GM11168 (cell line): ENCODE results near the gene FOXL2.

ENCODE experiments used
- in situ Hi-C: fragments of 300-500 bp; cut with MboI; formaldehyde crosslinking; loops from one replicate; pipeline ENCODE4 v1.12.0; 2022; ENCODE audit warnings: low sequenced_read_pairs; ENCODE audit not compliant: unreplicated experiment

Gene FOXL2

GRCh38 chr3:138947495-138948121, 671 bp upstream of the FOXL2 start:
- in situ Hi-C loops = no loop called here

GRCh38 chr3:138945709-138946662, 951 bp downstream of the FOXL2 start:
- in situ Hi-C loops = no loop called here

- in situ Hi-C loops = no loop called here
These were observed 1.8 kb downstream of the FOXL2 start for GRCh38 chr3:138944929-138945708.

GRCh38 chr3:138944654-138944928, 2.3 kb downstream of the FOXL2 start:
- in situ Hi-C loops = no loop called here

GRCh38 chr3:138943724-138944653, 2.9 kb downstream of the FOXL2 start:
- in situ Hi-C loops = no loop called here

- in situ Hi-C loops = no loop called here
These were observed 3.9 kb downstream of the FOXL2 start for GRCh38 chr3:138942861-138943623.

GRCh38 chr3:138942271-138942670, 4.7 kb downstream of the FOXL2 start:
- in situ Hi-C loops = no loop called here

- in situ Hi-C loops = no loop called here
These were observed 5.6 kb downstream of the FOXL2 start for GRCh38 chr3:138941259-138941885.

GRCh38 chr3:138940446-138940845, 6.5 kb downstream of the FOXL2 start:
- in situ Hi-C loops = no loop called here

GRCh38 chr3:138939561-138940241, 7.2 kb downstream of the FOXL2 start:
- in situ Hi-C loops = loop anchor here (10.0 kb wide), 1 partner anchor 375 kb away; no protein-coding TSS in a partner anchor

- in situ Hi-C loops = loop anchor here (10.0 kb wide), 1 partner anchor 376 kb away; no protein-coding TSS in a partner anchor
These were observed 7.9 kb downstream of the FOXL2 start for GRCh38 chr3:138938877-138939560.

GRCh38 chr3:138938056-138938876, 8.7 kb downstream of the FOXL2 start:
- in situ Hi-C loops = loop anchor here (10.0 kb wide), 1 partner anchor 377 kb away; no protein-coding TSS in a partner anchor

GRCh38 chr3:138937690-138938055, 9.3 kb downstream of the FOXL2 start:
- in situ Hi-C loops = loop anchor here (10.0 kb wide), 1 partner anchor 377 kb away; no protein-coding TSS in a partner anchor

GRCh38 chr3:138936741-138937689, 9.9 kb downstream of the FOXL2 start:
- in situ Hi-C loops = loop anchor here (10.0 kb wide), 1 partner anchor 378 kb away; no protein-coding TSS in a partner anchor
